ENCODE measurements around the gene CSRP1.
"Not testable (repeated sequence)": the region's sequence is repeated elsewhere in the genome, so short reads cannot be mapped to it uniquely, and the experiment has no call there.

Gene CSRP1

GRCh38 chr1:201496296-201496690 is 10.6 kb downstream of the CSRP1 start:
- no peak for DNase-seq

GRCh38 chr1:201495551-201496295 is 11.2 kb downstream of the CSRP1 start:
- DNase-seq = peak; percentile 62 to 88

- no peak for DNase-seq
Observed at GRCh38 chr1:201493757-201494617, 12.9 kb downstream of the CSRP1 start.

DNA sequence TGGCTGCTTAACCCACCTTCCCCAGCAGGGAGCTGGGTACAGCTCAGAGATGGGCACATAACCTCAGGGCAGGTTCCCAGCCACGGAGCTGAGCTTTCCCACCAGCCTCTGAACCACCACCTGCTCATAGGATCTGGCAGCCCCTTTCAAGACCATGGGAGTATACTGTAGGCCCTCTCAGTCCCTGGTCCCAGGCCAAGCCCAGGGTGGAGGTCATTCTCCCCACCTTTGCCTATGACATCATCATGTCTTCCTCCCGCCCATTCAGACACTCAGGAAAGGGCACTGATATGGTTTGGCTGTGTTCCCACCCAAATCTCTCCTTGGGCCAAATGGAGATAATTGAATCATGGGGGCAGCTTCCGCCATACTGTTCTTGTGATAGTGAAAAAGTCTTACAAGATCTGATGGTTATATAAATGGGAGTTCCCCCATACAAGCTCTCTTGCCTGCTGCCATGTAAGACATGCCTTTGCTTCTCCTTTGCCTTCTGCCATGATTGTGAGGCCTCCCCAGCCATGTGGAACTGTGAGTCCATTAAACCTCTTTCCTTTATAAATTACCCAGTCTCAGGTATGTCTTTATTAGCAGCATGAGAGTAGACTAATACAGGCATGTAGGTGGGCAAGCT is 13.8 kb downstream of the CSRP1 start:
- DNase-seq = not testable (repeated sequence)

- DNase-seq = no peak
Observed at GRCh38 chr1:201491896-201492511, 14.9 kb downstream of the CSRP1 start.

DNA sequence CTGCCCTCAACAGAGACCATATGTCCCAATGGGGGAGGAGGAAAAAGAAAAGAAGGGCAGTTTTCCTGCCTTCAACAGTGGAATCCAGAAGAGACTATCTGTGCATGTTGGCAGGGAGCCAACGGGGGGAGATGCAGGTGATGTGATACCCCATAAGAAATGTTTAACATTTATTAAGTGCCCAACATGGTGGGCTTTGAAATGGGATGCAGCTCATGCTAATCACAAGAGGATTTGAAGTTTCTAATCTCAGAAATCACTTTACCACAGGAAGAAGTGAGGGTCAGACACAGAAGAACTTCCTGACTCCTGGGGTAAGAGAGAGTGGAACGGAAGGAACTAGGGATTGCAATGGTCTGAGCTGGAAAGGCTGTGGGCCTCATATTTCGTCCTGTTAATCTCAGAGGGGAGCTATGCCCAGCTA is 16.2 kb downstream of the CSRP1 start:
- no peak for DNase-seq

GRCh38 chr1:201489643-201490261 is 17.2 kb downstream of the CSRP1 start:
- DNase-seq = no peak

GRCh38 chr1:201488830-201489589 is 17.9 kb downstream of the CSRP1 start:
- no peak for DNase-seq

DNA sequence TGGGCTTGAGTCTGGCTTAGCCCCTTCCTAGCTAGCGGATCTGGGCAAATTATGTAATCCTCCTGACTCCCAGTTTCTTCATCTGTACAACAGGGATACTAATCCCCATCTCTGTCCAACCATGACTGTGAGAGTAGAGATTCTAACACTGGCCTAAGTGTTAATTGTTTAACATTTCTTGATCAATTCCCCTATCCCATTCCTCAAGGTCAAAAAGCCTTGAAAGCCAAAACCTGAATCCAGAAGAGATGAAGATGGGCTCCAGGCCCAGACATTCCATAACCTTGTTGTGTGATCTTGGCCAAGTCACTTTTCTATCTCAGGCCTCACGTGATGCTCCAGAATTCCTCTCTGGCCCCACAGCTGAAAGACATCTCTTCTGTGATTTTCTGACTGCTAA is 19.2 kb downstream of the CSRP1 start:
- DNase-seq = no peak

GRCh38 chr1:201486187-201486586 is 20.7 kb downstream of the CSRP1 start:
- DNase-seq = no peak

DNA sequence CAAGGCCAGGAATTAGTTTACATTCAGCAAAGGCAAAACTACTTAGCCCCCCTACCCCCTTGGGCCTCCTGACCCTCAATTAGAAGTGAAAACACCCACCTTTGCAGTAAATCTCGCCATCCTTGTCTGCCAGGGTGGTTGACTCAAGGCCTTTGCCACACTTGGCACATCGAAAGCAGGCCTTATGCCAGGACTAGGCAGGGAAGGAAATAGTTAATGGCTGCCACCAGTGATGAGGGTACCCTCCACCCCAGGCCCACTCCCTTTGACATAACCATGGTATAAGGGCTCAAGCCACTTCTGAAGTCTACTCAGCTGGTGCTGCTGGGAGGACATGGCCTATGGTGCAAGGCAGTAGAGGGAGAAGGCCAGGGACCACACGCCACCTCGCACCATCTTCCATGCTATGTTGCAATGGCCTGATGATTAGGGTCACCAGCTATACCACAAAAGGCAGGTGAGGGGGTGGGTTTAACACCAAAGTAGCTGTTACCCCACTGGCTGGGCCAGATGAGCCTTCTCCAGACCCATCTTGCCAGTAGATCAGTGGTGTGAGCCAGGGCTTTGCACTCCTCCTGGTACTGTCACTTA is 21.6 kb downstream of the CSRP1 start:
- no peak for DNase-seq

DNA sequence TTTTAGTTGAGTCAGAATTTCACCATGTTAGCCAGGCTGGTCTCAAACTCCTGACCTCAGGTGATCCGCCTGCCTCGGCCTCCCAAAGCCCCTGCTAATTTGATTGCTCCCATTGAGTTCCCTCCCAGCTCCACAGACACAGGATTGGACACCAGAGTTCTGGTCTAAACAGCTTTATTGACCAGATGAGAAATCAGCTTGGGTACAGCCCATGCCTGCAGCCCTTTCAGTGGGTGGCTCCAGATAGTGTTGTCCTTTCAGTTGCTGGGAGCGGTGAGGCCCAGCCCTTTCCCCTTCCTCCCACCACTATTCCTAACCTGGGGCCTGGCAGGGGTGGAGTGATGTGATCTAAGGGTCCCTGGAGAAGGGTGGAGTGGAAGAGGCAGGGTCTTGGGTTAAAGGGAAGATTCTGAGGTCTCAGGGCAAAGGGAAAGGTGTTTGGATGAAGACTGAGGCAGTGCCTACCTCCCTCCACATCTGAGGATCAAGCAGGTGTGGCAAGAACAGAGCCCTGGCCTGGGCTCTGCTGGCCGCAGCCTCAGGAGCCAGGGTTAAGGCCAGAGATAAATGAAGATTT is 23.5 kb downstream of the CSRP1 start:
- no peak for DNase-seq

DNA sequence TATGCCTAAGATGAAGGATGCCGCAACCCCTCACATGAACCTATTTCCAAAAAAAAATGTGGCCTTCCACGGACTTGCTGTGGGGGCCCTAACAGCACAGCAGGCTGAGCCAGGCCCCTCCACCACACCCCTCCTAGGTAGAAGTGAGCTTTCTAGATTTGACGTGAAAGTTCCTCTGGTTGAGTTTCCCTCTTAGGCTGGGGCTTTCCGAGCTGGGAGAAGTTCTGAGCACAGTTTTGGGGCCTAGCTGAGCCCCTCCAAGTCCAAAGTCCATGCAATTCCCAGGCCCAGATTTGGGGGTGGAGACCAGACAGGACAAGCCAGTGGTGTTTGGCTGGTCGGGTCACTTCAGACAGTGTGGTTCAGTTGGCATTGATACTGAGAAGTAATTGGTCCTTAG is 24.2 kb downstream of the CSRP1 start:
- no peak for DNase-seq

DNA sequence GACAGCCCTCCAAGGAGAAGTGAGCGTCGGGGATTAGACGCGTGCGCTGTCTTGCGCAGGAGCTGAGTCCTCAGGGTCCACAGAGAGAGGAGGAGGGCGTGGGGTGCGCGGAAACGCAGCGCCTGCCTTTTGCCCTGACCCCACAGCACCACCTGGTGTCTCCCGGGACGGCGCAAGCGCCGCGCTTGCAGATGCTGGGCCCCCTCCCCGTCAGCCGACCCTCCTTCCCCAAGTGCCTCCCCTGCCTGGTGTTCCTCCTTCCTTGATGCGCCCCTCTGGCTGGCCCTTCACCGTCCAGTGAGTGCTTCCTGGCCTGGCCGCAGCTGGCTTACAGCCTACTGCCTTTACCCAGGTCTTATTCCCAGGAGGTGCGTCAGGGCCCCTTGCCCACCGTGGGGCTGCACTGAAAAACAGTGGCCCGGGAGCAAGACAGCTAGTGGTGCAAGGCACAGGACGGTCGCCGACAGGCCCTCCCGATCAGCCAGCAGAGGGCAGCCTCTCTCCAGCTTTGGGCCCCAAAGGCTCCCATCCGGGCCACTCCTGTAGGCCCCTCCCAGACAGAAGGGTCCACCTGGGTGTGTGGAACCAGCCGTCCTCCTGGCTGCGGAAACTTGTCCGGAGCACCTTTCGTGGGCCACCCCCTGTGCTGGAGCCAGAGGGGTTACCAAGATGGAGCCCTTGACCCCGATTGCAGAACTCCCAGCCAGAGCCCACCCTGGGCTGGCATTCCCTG is 25.0 kb downstream of the CSRP1 start:
- DNase-seq = peak; percentile 62 to 88

- DNase-seq = no peak
Observed at GRCh38 chr1:201481004-201481380, 25.9 kb downstream of the CSRP1 start.

- peak; percentile 53 to 65 for DNase-seq
Observed at GRCh38 chr1:201480231-201481003, 26.5 kb downstream of the CSRP1 start.

GRCh38 chr1:201479201-201479730 is 27.7 kb downstream of the CSRP1 start:
- DNase-seq = no peak

- DNase-seq = not testable (repeated sequence)
Observed at GRCh38 chr1:201478666-201479065, 28.3 kb downstream of the CSRP1 start.

- no peak for DNase-seq
Observed at GRCh38 chr1:201476670-201477344, 30.1 kb downstream of the CSRP1 start.

All from NCI-H526 (cell line).